H9 (cell line): ENCODE data around the gene KISS1R. TPM values are rescaled to one million over a fixed set of nuclear protein-coding genes. Genes with fewer than 3 reads are reported as not detected.

Experiments
- DNase-seq: peaks from one replicate; pipeline ENCODE4 v3.0.0-alpha.2; 2017
- H2AFZ ChIP-seq: one replicate; pipeline ENCODE4 v1.6.1; 2013; ENCODE audit warnings: mild to moderate bottlenecking, low read length, control low read depth, moderate library complexity
- H2AK5ac ChIP-seq: 2 replicates; pipeline ENCODE4 v1.6.1; 2013; ENCODE audit warnings: low read length, control low read depth, mixed read lengths; ENCODE audit not compliant: insufficient read length
- H2BK120ac ChIP-seq: one replicate; pipeline ENCODE4 v1.6.1; 2013; ENCODE audit warnings: low read depth, mild to moderate bottlenecking, low read length, control low read depth, inconsistent platforms; ENCODE audit not compliant: poor library complexity, severe bottlenecking
- H2BK12ac ChIP-seq: 2 replicates; pipeline ENCODE4 v1.6.1; 2013; ENCODE audit warnings: low read length, control low read depth, mixed read lengths, low read depth; ENCODE audit not compliant: insufficient read length
- H2BK15ac ChIP-seq: 2 replicates; pipeline ENCODE4 v1.6.1; 2013; ENCODE audit warnings: low read depth, low read length, control low read depth
- H2BK20ac ChIP-seq: one replicate; pipeline ENCODE4 v1.6.1; 2013; ENCODE audit warnings: low read depth, mild to moderate bottlenecking, low read length, control low read depth, inconsistent platforms; ENCODE audit not compliant: poor library complexity, severe bottlenecking
- H2BK5ac ChIP-seq: 2 replicates; pipeline ENCODE4 v1.6.1; 2013; ENCODE audit warnings: low read length, control low read depth, mixed read lengths; ENCODE audit not compliant: insufficient read length
- H3K14ac ChIP-seq: 2 replicates; pipeline ENCODE4 v1.6.1; 2013; ENCODE audit warnings: low read length, control low read depth; ENCODE audit not compliant: insufficient read depth
- H3K18ac ChIP-seq: 2 replicates; pipeline ENCODE4 v1.6.1; 2013; ENCODE audit warnings: low read depth, mild to moderate bottlenecking, mixed read lengths, low read length, control low read depth; ENCODE audit not compliant: insufficient read length
- H3K23ac ChIP-seq: 2 replicates; pipeline ENCODE4 v1.6.1; 2013; ENCODE audit warnings: low read length, control low read depth, mixed read lengths, low read depth; ENCODE audit not compliant: insufficient read length
- H3K23me2 ChIP-seq: 2 replicates; pipeline ENCODE4 v1.6.1; 2013; ENCODE audit warnings: low read depth, mild to moderate bottlenecking, mixed read lengths, low read length, control low read depth; ENCODE audit not compliant: insufficient read length, poor library complexity, severe bottlenecking
- H3K27ac ChIP-seq: 2 replicates; pipeline ENCODE4 v1.5.1; 2013; ENCODE audit warnings: low read length, control low read depth, mixed read lengths, low read depth; ENCODE audit not compliant: insufficient read length
- H3K27me3 ChIP-seq: 2 replicates; pipeline ENCODE4 v1.6.1; 2013; ENCODE audit warnings: low read length, control low read depth, inconsistent platforms; ENCODE audit not compliant: insufficient read depth
- H3K4ac ChIP-seq: 2 replicates; pipeline ENCODE4 v1.6.1; 2013; ENCODE audit warnings: low read depth, mild to moderate bottlenecking, control low read depth, inconsistent platforms, low read length, moderate library complexity
- H3K4me1 ChIP-seq: 2 replicates; pipeline ENCODE4 v1.6.1; 2013; ENCODE audit warnings: low read length, control low read depth, inconsistent platforms; ENCODE audit not compliant: insufficient read depth
- H3K4me2 ChIP-seq: 2 replicates; pipeline ENCODE4 v1.6.1; 2013; ENCODE audit warnings: low read length, control low read depth, mixed read lengths; ENCODE audit not compliant: insufficient read length, insufficient read depth
- H3K56ac ChIP-seq: 2 replicates; pipeline ENCODE4 v1.6.1; 2013; ENCODE audit warnings: low read depth, mild to moderate bottlenecking, mixed read lengths, low read length, control low read depth; ENCODE audit not compliant: insufficient read length
- H3K79me1 ChIP-seq: 2 replicates; pipeline ENCODE4 v1.6.1; 2013; ENCODE audit warnings: low read depth, mild to moderate bottlenecking, moderate library complexity, low read length, control low read depth, inconsistent platforms; ENCODE audit not compliant: insufficient read depth, poor library complexity, severe bottlenecking
- H3K79me2 ChIP-seq: 2 replicates; pipeline ENCODE4 v1.6.1; 2013; ENCODE audit warnings: low read length, control low read depth, inconsistent platforms; ENCODE audit not compliant: insufficient read depth
- H3K9ac ChIP-seq: 2 replicates; pipeline ENCODE4 v1.6.1; 2013; ENCODE audit warnings: low read length, control low read depth, mixed read lengths; ENCODE audit not compliant: insufficient read length; ENCODE audit errors: extremely low read depth
- H3K9me3 ChIP-seq: one replicate; pipeline ENCODE4 v1.6.1; 2013; ENCODE audit warnings: low read depth, low read length, inconsistent platforms; ENCODE audit not compliant: control insufficient read depth
- H3T11ph ChIP-seq: one replicate; pipeline ENCODE4 v1.6.1; 2013; ENCODE audit warnings: mild to moderate bottlenecking, low read length, control low read depth, inconsistent platforms
- H4K20me1 ChIP-seq: one replicate; pipeline ENCODE4 v1.6.1; 2013; ENCODE audit not compliant: control insufficient read depth, insufficient read length, insufficient read depth
- H4K5ac ChIP-seq: 2 replicates; pipeline ENCODE4 v1.6.1; 2013; ENCODE audit warnings: low read depth, mild to moderate bottlenecking, mixed read lengths, low read length, control low read depth; ENCODE audit not compliant: insufficient read length
- H4K8ac ChIP-seq: replicated peaks from 2 replicates; pipeline ENCODE4 v1.6.1; 2013; ENCODE audit warnings: low read length, control low read depth, mixed read lengths, low read depth; ENCODE audit not compliant: insufficient read length
- H4K91ac ChIP-seq: 2 replicates; pipeline ENCODE4 v1.6.1; 2013; ENCODE audit warnings: low read depth, mild to moderate bottlenecking, moderate library complexity, mixed read lengths, low read length, control low read depth; ENCODE audit not compliant: insufficient read length
- H3K27ac Mint-ChIP-seq, 3 experiments: 2 replicates in 2 of 3; 3 replicates in 1 of 3; pipeline ENCODE4 v1.8.0; 2020 to 2021; ENCODE audit warnings: mixed read lengths in 3 of 3, mild to moderate bottlenecking in 1 of 3, moderate library complexity in 1 of 3
- H3K27me3 Mint-ChIP-seq: 2 replicates; pipeline ENCODE4 v1.8.0; 2021; ENCODE audit warnings: low read depth, mild to moderate bottlenecking, moderate library complexity, mixed read lengths
- H3K36me3 Mint-ChIP-seq, 3 experiments: 2 replicates in 2 of 3; 3 replicates in 1 of 3; pipeline ENCODE4 v1.8.0; 2020 to 2021; ENCODE audit warnings: low read depth in 3 of 3, mixed read lengths in 3 of 3; ENCODE audit not compliant: insufficient read depth in 1 of 3
- H3K4me1 Mint-ChIP-seq, 2 experiments: 2 replicates each; pipeline ENCODE4 v1.8.0; 2020; ENCODE audit warnings: mixed read lengths in 2 of 2
- H3K4me3 Mint-ChIP-seq, 2 experiments: 2 replicates in 1 of 2; 3 replicates in 1 of 2; pipeline ENCODE4 v1.8.0; 2020 to 2021; ENCODE audit warnings: mild to moderate bottlenecking in 2 of 2, mixed read lengths in 2 of 2, moderate library complexity in 1 of 2
- H3K9me3 Mint-ChIP-seq, 2 experiments: 2 replicates in 1 of 2; 3 replicates in 1 of 2; pipeline ENCODE4 v1.8.0; 2020; ENCODE audit warnings: mild to moderate bottlenecking in 2 of 2, mixed read lengths in 2 of 2, moderate library complexity in 1 of 2
- WGBS: extraction: QIAGEN DNeasy Blood & Tissue Kit; methylation state at CpG from one replicate; pipeline ENCODE4 v1.1.7; 2013; ENCODE audit warnings: missing lambda C conversion rate, low lambda C conversion rate, mixed read lengths; ENCODE audit not compliant: insufficient read length; ENCODE audit errors: extremely low coverage; 5-methylcytosine and 5-hydroxymethylcytosine counted together
- total RNA-seq: library from RNA; stranded (reverse); gene quantifications from 2 replicates; pipeline ENCODE4 v1.2.1, GENCODE V29; 2021
- TF ChIP-seq, protein P1 (sequence below): fragments of 200-600 bp; sonication (generic); conservative IDR thresholded peaks from 3 replicates; pipeline ENCODE4 v1.8.0; 2021; ENCODE audit warnings: antibody characterized with exemption, mild to moderate bottlenecking

KISS1R gene
- total RNA-seq, 1 experiment from 2014 or later = 3.3 TPM

DNA sequence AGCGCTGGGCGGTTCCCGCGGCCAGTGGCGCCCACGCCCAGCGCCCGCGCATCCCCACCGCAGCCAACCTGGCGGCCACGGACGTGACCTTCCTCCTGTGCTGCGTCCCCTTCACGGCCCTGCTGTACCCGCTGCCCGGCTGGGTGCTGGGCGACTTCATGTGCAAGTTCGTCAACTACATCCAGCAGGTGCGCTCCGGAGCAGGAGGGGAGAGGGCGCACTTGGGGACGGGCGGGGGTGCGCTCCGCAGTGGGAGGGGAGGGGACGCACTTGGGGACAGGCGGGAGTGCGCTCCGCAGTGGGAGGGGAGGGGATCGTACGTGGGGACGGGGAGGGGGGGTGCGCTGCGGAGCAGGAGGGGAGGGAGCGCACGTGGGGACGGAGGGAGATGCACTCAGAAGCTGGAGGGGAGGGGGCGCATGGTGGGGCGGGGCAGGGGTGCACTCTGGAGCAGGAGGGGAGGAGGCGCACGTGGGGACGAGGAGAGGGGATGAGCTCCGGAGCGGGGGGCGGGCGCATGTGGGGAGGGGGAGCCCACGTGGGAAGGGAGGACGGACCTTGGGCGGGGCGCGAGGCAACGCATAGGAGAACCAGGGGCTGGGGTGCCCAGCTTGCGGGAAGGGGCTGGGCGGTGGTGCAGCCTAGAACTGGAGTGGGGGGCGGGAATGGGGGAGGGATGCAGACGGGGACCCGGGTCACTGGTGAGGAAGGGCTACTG lies 1.5 kb downstream of the KISS1R start:
- H2BK120ac ChIP-seq = no peak overlapping the region
- H3K14ac ChIP-seq = no peak overlapping the region; the same call in 1 of the 2 replicates
- no peak overlapping the region for H3T11ph ChIP-seq
- H2BK20ac ChIP-seq = no peak overlapping the region
- no peak overlapping the region for H3K27ac ChIP-seq
- DNase-seq = no peak
- H4K91ac ChIP-seq = no peak overlapping the region
- Mint-ChIP-seq H3K27me3 (peaks cover 76% of the 10 kb centered on the region), H3K27ac (no peak overlapping the region), H3K36me3 (peaks cover 0 to 2% (median 0%) of the 10 kb centered on the region in 3 experiments; a peak in 1 of 7 replicates), H3K4me1 (peaks cover 5 to 8% of the 10 kb centered on the region in 2 experiments; a peak in 3 of 4 replicates), H3K4me3 (peak overlapping the region in 1 of 2 experiments; percentile 73; a peak in 3 of 5 replicates), H3K9me3 (peaks cover 0 to 3% of the 10 kb centered on the region in 2 experiments; a peak in 2 of 5 replicates)
- peak overlapping the region; percentile 51 for H3K4me2 ChIP-seq
- H3K18ac ChIP-seq = no peak overlapping the region
- H3K79me2 ChIP-seq = no peaks in the 10 kb centered on the region
- no peak overlapping the region for H3K23ac ChIP-seq
- H2BK12ac ChIP-seq = no peak overlapping the region
- H3K23me2 ChIP-seq = peaks cover 14% of the 10 kb centered on the region
- no peak overlapping the region for H3K9ac ChIP-seq
- no peaks in the 10 kb centered on the region for H4K20me1 ChIP-seq
- H2BK5ac ChIP-seq = no peak overlapping the region
- H2AFZ ChIP-seq = no peak overlapping the region
- H2AK5ac ChIP-seq = no peak overlapping the region
- no peak overlapping the region for H4K8ac ChIP-seq
- WGBS = no CpG with 5 or more reads among the region's 58 CpGs
- no peaks in the 10 kb centered on the region for H3K9me3 ChIP-seq
- H3K56ac ChIP-seq = no peak overlapping the region
- H3K79me1 ChIP-seq = no peaks in the 10 kb centered on the region
- H4K5ac ChIP-seq = no peak overlapping the region
- H3K4ac ChIP-seq = no peak overlapping the region
- peaks cover 19% of the 10 kb centered on the region; the same call in 1 of the 2 replicates for H3K27me3 ChIP-seq
- TF ChIP-seq, protein P1, sequence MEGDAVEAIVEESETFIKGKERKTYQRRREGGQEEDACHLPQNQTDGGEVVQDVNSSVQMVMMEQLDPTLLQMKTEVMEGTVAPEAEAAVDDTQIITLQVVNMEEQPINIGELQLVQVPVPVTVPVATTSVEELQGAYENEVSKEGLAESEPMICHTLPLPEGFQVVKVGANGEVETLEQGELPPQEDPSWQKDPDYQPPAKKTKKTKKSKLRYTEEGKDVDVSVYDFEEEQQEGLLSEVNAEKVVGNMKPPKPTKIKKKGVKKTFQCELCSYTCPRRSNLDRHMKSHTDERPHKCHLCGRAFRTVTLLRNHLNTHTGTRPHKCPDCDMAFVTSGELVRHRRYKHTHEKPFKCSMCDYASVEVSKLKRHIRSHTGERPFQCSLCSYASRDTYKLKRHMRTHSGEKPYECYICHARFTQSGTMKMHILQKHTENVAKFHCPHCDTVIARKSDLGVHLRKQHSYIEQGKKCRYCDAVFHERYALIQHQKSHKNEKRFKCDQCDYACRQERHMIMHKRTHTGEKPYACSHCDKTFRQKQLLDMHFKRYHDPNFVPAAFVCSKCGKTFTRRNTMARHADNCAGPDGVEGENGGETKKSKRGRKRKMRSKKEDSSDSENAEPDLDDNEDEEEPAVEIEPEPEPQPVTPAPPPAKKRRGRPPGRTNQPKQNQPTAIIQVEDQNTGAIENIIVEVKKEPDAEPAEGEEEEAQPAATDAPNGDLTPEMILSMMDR = no peak
- H3K4me1 ChIP-seq = no peaks in the 10 kb centered on the region
- H2BK15ac ChIP-seq = no peak overlapping the region
